Ishikawa (cell line): Measurements from ENCODE around the gene ARL14.

Experiments
- CREB1 ChIP-seq: IDR thresholded peaks from 2 replicates; pipeline ENCODE4 v1.6.1; 2012; ENCODE audit warnings: low read depth
- EGR1 ChIP-seq: IDR thresholded peaks from 2 replicates; pipeline ENCODE4 v1.6.1; 2012
- EP300 ChIP-seq: IDR thresholded peaks from 2 replicates; pipeline ENCODE4 v1.6.1; 2012; ENCODE audit warnings: borderline replicate concordance
- NFIC ChIP-seq: IDR thresholded peaks from 2 replicates; pipeline ENCODE4 v1.6.1; 2012
- RAD21 ChIP-seq: IDR thresholded peaks from 2 replicates; pipeline ENCODE4 v1.6.1; 2012; ENCODE audit warnings: low read depth
- ZBTB7A ChIP-seq: IDR thresholded peaks from 2 replicates; pipeline ENCODE4 v1.6.1; 2012; ENCODE audit warnings: low read depth
- TF ChIP-seq, protein P1 (sequence below): IDR thresholded peaks from 2 replicates; pipeline ENCODE4 v1.6.1; 2012; ENCODE audit warnings: low read depth, mild to moderate bottlenecking
- TF ChIP-seq, protein P2 (sequence below): IDR thresholded peaks from 2 replicates; pipeline ENCODE4 v1.6.1; 2012
- TF ChIP-seq, protein P3 (sequence below): IDR thresholded peaks from 2 replicates; pipeline ENCODE4 v1.6.1; 2012

DNA sequence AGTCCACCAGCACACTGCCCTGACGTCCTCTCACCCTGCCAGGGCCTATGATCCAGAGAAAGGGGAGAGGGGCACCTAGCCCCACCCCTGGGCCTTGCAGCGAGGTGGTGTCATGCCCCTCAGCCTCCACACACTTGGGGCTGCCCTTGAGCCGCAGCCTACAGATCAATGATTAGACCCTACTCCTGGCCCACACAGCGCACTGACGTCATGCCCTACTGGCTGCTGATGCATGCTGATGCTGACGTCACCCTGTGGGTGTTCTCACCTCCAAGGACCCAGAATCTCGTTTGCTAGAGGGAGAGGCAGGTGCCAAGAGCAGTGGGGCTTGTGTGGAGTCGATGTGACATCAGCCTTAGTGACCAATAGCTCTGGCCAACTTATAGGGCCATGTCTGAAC, 18.0 kb downstream of the ARL14 start:
- TF ChIP-seq EGR1 (no peak), CREB1 (no peak), RAD21 (no peak), EP300 (no peak), ZBTB7A (no peak), NFIC (no peak)
- TF ChIP-seq, protein P1, sequence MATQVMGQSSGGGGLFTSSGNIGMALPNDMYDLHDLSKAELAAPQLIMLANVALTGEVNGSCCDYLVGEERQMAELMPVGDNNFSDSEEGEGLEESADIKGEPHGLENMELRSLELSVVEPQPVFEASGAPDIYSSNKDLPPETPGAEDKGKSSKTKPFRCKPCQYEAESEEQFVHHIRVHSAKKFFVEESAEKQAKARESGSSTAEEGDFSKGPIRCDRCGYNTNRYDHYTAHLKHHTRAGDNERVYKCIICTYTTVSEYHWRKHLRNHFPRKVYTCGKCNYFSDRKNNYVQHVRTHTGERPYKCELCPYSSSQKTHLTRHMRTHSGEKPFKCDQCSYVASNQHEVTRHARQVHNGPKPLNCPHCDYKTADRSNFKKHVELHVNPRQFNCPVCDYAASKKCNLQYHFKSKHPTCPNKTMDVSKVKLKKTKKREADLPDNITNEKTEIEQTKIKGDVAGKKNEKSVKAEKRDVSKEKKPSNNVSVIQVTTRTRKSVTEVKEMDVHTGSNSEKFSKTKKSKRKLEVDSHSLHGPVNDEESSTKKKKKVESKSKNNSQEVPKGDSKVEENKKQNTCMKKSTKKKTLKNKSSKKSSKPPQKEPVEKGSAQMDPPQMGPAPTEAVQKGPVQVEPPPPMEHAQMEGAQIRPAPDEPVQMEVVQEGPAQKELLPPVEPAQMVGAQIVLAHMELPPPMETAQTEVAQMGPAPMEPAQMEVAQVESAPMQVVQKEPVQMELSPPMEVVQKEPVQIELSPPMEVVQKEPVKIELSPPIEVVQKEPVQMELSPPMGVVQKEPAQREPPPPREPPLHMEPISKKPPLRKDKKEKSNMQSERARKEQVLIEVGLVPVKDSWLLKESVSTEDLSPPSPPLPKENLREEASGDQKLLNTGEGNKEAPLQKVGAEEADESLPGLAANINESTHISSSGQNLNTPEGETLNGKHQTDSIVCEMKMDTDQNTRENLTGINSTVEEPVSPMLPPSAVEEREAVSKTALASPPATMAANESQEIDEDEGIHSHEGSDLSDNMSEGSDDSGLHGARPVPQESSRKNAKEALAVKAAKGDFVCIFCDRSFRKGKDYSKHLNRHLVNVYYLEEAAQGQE = no peak
- TF ChIP-seq, protein P2, sequence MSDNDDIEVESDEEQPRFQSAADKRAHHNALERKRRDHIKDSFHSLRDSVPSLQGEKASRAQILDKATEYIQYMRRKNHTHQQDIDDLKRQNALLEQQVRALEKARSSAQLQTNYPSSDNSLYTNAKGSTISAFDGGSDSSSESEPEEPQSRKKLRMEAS = no peak
- TF ChIP-seq, protein P3, sequence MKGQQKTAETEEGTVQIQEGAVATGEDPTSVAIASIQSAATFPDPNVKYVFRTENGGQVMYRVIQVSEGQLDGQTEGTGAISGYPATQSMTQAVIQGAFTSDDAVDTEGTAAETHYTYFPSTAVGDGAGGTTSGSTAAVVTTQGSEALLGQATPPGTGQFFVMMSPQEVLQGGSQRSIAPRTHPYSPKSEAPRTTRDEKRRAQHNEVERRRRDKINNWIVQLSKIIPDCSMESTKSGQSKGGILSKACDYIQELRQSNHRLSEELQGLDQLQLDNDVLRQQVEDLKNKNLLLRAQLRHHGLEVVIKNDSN = no peak
